GM12892 (cell line): Measurements from ENCODE around the gene DSE.

Source experiments
- POLR2A ChIP-seq: IDR thresholded peaks from 2 replicates; pipeline ENCODE4 v1.6.1; 2011; ENCODE audit warnings: low read depth, low read length, control low read depth
- POLR2AphosphoS5 ChIP-seq: IDR thresholded peaks from 2 replicates; pipeline ENCODE4 v1.6.1; 2011; ENCODE audit warnings: low read depth, low read length, control low read depth
- TAF1 ChIP-seq: IDR thresholded peaks from 2 replicates; pipeline ENCODE4 v1.6.1; 2011; ENCODE audit warnings: low read depth, mild to moderate bottlenecking, control low read depth, low read length, borderline replicate concordance

GRCh38 chr6:116364321-116364720 is 6.4 kb upstream of the DSE start:
- no peak for TF ChIP-seq POLR2AphosphoS5
- no peak for TF ChIP-seq POLR2A
- no peak for TF ChIP-seq TAF1
